Anterior cingulate cortex (tissue), 58 donors: ENCODE results near the gene EDN2.

Experiments
- DNase-seq, 58 donors: peaks; one replicate each; lab custom pipeline; 2025; lab: John Stamatoyannopoulos, UW

EDN2 gene

GRCh38 chr1:41474490-41475271, 9.8 kb downstream of the EDN2 start:
- DNase-seq, result peak in 53 of 58 donors; percentile 20 to 90 (median 60)

GRCh38 chr1:41473738-41474362, 10.6 kb downstream of the EDN2 start:
- DNase-seq, result no peak

- no peak for DNase-seq
These were observed 12.8 kb downstream of the EDN2 start for GRCh38 chr1:41471658-41472057.

- DNase-seq, result no peak
These were observed 14.8 kb downstream of the EDN2 start for GRCh38 chr1:41469706-41470105.

GRCh38 chr1:41468122-41468762, 16.2 kb downstream of the EDN2 start:
- DNase-seq, result no peak

- DNase-seq, result no peak
These were observed 16.8 kb downstream of the EDN2 start for GRCh38 chr1:41467673-41468072.

- DNase-seq, result no peak
These were observed 18.3 kb downstream of the EDN2 start for GRCh38 chr1:41466146-41466545.

- DNase-seq, result no peak
These were observed 18.7 kb downstream of the EDN2 start for GRCh38 chr1:41465741-41466140.

GRCh38 chr1:41464885-41465284, 19.6 kb downstream of the EDN2 start:
- no peak for DNase-seq

- DNase-seq, result no peak
These were observed 21.0 kb downstream of the EDN2 start for GRCh38 chr1:41463516-41463915.

- no peak for DNase-seq
These were observed 21.8 kb downstream of the EDN2 start for GRCh38 chr1:41462680-41463004.

GRCh38 chr1:41461790-41462679, 22.4 kb downstream of the EDN2 start:
- no peak for DNase-seq

GRCh38 chr1:41456847-41457540, 27.5 kb downstream of the EDN2 start:
- DNase-seq, result no peak

- DNase-seq, result peak in 24 of 58 donors; percentile 7 to 62 (median 23)
These were observed 28.8 kb downstream of the EDN2 start for GRCh38 chr1:41455479-41456332.

- DNase-seq, result peak in 57 of 58 donors; percentile 15 to 92 (median 78)
These were observed 30.1 kb downstream of the EDN2 start for GRCh38 chr1:41454406-41454805.

GRCh38 chr1:41452704-41453290, 31.7 kb downstream of the EDN2 start:
- DNase-seq, result no peak

GRCh38 chr1:41450747-41451285, 33.7 kb downstream of the EDN2 start:
- no peak for DNase-seq

GRCh38 chr1:41449326-41449921, 35.1 kb downstream of the EDN2 start:
- no peak for DNase-seq
